GM12875 (cell line): Measurements from ENCODE around the gene SRPK2.

Source experiments
- H3K4me3 ChIP-seq: one replicate; pipeline ENCODE4 v1.5.1; 2011; ENCODE audit warnings: low read depth, low read length, control low read depth
- CTCF ChIP-seq: IDR thresholded peaks from 2 replicates; pipeline ENCODE4 v1.5.1; 2011; ENCODE audit warnings: low read depth, mild to moderate bottlenecking, control low read depth, inconsistent platforms, low read length, moderate library complexity, borderline replicate concordance; ENCODE audit not compliant: insufficient read depth

SRPK2 gene

GRCh38 chr7:105389088-105389650 is 448 bp upstream of the SRPK2 start:
- no peak for TF ChIP-seq CTCF
- peak overlapping the region; percentile 87 for H3K4me3 ChIP-seq

- peak overlapping the region; percentile 87 for H3K4me3 ChIP-seq
- no peak for TF ChIP-seq CTCF
Observed at GRCh38 chr7:105387508-105388355, 989 bp downstream of the SRPK2 start.

GRCh38 chr7:105377903-105378302 is 10.8 kb downstream of the SRPK2 start:
- no peak for TF ChIP-seq CTCF
- no peak overlapping the region for H3K4me3 ChIP-seq

GRCh38 chr7:105376908-105377533 is 11.7 kb downstream of the SRPK2 start:
- H3K4me3 ChIP-seq: no peak overlapping the region
- TF ChIP-seq CTCF: no peak

GRCh38 chr7:105369944-105370343 is 18.8 kb downstream of the SRPK2 start:
- no peak overlapping the region for H3K4me3 ChIP-seq
- no peak for TF ChIP-seq CTCF

- TF ChIP-seq CTCF: no peak
Observed at GRCh38 chr7:105367458-105367857, 21.3 kb downstream of the SRPK2 start.

More at GRCh38 chr7:105367458-105367857, 21.3 kb downstream of the SRPK2 start:
- H3K4me3 ChIP-seq: no peak overlapping the region
